Measurements from ENCODE around the gene KRTAP19-1.

GRCh38 chr21:30479259-30479658, 908 bp downstream of the KRTAP19-1 start:
- no peak for TF ChIP-seq POLR2A (IDR thresholded peaks at IDR 0.05)
- TF ChIP-seq EP300 (IDR thresholded peaks at IDR 0.05): no peak
- no peak for TF ChIP-seq CTCF (IDR thresholded peaks at IDR 0.05)
- no peak for TF ChIP-seq POLR2AphosphoS5 (IDR thresholded peaks at IDR 0.05)

All from stomach (tissue), 4 donors.